Cardiac fibroblast (primary cell): ENCODE data around the gene EIF2S2.
"Not testable (repeated sequence)": the region's sequence is repeated elsewhere in the genome, so short reads cannot be mapped to it uniquely, and the experiment has no call there.

Experiments used
- DNase-seq, 2 donors: peaks; one replicate each; pipeline versions ENCODE4 v3.0.0 to v3.0.0-alpha.2; 2010; ENCODE audit warnings: low read depth in 2 of 2
- H3K4me3 ChIP-seq, 2 donors: replicated peaks in 1 of 2; 1 replicate in 1 of 2; 2 replicates in 1 of 2; pipeline ENCODE4 v1.5.1; 2011; ENCODE audit warnings: low read depth in 2 of 2, low read length in 2 of 2, mild to moderate bottlenecking in 2 of 2, moderate library complexity in 1 of 2
- TF ChIP-seq, protein P1 (sequence below): IDR thresholded peaks from one replicate; pipeline ENCODE4 v1.5.1; 2011; ENCODE audit warnings: low read depth, mild to moderate bottlenecking, low read length, inconsistent platforms

The EIF2S2 gene, protein sequence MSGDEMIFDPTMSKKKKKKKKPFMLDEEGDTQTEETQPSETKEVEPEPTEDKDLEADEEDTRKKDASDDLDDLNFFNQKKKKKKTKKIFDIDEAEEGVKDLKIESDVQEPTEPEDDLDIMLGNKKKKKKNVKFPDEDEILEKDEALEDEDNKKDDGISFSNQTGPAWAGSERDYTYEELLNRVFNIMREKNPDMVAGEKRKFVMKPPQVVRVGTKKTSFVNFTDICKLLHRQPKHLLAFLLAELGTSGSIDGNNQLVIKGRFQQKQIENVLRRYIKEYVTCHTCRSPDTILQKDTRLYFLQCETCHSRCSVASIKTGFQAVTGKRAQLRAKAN

DNA sequence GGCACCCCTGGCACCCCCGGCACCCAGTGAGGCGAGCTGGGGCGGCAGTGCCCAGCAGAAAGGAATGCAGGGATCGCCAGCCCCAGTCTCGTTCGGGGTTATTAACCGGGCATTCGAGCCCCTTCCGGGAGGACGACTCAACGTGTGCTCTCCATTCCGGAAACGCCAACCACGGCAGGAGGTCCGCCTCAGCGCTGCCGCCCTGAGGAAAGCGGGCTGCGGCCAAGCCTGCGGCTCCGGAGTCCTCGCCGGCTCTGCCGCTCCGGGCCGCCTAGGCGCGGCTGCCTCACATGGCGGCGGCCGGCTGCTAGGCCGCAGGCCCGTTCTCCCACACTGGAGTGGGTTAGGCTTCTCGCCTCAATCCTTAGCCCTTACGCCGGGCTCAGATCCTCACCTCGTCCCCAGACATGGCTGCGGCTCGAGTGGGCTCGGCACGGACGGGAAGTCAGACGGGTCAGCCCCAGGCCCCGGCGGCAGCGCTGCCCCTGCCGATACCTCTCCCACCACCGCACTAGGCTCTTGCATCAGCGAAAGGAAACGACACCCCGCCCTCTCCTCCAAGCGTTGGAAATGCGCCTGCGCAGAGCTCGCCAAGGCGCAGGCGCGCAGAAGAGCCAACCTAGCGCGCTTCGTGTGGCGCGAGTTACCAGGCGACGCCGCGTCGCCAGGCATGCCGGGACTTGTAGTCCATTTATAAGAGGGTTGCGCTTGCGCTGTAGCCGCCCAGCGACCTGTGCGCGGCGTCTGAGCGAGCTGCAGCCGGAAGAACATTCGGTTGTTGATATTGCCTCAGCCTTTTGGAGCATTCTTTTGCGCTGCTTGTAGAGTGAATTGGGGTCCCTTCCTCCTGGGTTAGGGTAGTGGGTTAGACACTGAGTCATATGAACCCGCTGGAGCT lies at the start of gene EIF2S2:
Gene EIF2S2, minus strand, starts transcription at position 542 of the 898 bp plus-strand sequence. Its CDS starts 133 bp downstream, at position 409.
- TF ChIP-seq, protein P1, sequence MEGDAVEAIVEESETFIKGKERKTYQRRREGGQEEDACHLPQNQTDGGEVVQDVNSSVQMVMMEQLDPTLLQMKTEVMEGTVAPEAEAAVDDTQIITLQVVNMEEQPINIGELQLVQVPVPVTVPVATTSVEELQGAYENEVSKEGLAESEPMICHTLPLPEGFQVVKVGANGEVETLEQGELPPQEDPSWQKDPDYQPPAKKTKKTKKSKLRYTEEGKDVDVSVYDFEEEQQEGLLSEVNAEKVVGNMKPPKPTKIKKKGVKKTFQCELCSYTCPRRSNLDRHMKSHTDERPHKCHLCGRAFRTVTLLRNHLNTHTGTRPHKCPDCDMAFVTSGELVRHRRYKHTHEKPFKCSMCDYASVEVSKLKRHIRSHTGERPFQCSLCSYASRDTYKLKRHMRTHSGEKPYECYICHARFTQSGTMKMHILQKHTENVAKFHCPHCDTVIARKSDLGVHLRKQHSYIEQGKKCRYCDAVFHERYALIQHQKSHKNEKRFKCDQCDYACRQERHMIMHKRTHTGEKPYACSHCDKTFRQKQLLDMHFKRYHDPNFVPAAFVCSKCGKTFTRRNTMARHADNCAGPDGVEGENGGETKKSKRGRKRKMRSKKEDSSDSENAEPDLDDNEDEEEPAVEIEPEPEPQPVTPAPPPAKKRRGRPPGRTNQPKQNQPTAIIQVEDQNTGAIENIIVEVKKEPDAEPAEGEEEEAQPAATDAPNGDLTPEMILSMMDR = no peak
- DNase-seq = peak; percentile 99
- H3K4me3 ChIP-seq = peak within 1 kb of the TSS; percentile 95 to 96

DNA sequence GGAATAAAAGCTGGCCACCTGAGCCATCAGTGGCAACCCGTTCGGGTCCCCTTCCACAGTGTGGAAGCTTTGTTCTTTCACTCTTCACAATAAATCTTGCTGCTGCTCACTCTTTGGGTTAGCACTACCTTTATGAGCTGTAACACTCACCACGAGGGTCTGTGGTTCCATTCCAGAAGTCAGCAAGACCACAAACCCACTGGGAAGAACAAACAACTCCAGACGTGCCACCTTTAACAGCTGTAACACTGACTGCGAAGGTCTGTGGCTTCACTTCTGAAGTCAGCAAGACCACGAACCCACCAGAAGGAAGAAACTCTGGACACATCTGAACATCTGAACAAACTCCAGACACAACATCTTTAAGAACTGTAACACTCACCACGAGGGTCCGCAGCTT lies 45.7 kb upstream of the EIF2S2 start:
- not testable (repeated sequence) for DNase-seq

DNA sequence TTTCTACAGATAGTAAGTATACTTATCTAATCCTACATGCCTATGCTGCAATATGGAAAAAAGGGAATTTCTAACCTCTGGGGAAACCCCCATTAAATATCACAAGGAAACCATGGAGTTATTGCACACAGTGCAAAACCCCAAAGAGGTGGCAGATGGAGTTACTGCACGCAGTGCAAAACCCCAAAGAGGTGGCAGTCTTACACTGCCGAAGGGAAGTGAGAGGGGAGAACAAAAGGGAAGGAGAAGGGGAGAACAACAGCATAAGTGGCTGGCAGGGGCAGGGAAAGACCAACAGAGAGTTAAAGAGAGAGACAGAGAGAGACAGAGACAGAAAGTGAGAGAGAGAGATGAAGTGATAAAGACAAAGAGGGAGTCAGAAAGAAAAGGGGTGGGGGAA lies 43.8 kb upstream of the EIF2S2 start:
- H3K4me3 ChIP-seq = no peak overlapping the region
- TF ChIP-seq, protein P1 = no peak
- no peak for DNase-seq

More for the DNA sequence above, 45.7 kb upstream of the EIF2S2 start:
- not testable (repeated sequence) for H3K4me3 ChIP-seq

DNA sequence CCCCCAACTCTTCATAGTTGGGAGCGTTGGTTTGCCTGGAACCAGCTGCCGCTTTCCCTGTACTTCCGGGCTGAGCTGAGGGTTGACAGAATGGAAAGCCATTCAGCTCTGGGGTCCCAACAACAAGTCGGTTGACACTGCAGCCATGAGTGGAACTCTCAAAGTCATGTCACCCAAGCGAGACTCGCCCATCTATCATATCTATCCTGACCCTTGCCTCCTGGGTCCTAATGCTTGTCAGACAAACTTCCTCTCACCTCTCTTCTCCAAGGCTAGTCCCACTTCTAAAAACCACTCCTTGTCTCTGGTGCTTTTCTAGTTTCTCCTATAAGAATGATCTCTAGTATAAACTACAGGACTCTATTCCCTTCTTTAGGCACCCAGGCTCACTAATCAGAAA lies 41.1 kb upstream of the EIF2S2 start:
- H3K4me3 ChIP-seq, DNase-seq: not testable (repeated sequence)

DNA sequence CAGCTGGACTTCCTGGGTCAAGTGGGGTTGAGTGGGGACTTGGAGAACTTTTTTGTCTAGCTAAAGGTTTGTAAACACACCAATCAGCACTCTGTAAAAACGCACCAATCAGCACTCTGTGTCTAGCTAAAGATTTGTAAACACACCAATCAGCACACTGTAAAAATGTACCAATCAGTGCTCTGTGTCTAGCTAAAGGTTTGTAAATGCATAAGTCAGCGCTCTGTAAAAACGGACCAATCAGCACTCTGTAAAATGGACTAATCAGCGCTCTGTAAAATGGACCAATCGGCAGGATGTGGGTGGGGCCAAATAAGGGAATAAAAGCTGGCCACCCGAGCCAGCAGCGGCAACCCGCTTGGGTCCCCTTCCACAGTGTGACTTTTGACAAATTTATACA lies 40.0 kb upstream of the EIF2S2 start:
- not testable (repeated sequence) for DNase-seq, H3K4me3 ChIP-seq

DNA sequence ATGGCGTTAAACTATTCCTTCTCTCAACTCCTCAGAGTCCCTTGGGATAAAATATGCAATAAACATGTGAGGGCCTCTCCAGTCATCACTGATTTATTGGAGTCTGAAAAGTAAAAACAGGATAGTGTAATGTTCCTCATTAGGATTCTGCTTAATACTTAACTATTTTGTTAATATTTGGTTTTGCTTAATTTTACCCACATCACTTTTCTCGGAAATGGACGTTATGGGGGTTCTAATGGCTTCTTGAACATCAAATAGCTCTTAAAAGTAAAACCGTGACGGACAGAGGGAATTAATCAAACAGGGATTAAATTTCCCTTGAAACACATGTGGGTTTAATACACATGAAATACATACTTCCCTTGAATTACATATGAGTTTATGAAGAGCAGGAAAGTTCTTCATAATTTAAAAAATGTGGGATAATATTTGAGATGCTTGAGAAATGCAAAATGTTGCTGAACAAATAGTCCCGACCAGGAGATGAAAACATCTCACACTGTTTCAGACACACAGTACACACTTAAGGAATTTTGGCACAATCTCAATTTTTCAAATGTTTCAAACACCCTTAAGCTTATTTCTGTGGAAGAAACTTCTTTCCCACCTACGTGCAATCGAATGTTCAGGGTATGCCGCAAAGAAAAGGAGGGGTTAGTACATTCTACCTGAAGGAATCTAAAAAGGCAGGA lies 38.4 kb upstream of the EIF2S2 start:
- H3K4me3 ChIP-seq = no peak overlapping the region
- DNase-seq = no peak
- TF ChIP-seq, protein P1 = no peak

DNA sequence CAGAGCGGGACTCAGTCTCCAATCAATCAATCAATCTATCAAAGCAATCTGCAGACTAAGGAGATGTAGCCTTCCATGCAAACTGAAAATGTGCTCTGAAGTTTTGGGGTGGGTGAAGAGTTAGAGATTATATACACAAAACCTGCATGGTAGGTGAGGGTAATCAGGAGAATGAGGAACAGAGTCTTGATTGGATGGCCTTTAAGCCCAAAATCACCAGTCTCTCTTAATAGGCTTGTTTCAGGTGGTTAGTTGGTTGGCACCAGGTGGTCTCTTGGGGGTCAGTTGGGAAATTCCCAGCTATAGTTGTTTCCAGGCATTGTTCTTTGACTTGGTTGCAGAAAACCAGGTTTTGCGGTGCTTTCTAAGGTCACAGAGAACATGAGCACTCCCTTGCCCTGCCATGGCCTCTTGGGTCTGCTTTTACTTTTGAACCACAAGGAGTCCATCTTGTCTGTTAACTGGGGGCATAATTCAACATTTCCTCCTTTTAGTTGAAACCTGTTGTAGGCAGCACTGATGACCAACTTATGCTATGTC lies 33.3 kb upstream of the EIF2S2 start:
- no peak for DNase-seq
- H3K4me3 ChIP-seq = no peak overlapping the region
- TF ChIP-seq, protein P1 = no peak

DNA sequence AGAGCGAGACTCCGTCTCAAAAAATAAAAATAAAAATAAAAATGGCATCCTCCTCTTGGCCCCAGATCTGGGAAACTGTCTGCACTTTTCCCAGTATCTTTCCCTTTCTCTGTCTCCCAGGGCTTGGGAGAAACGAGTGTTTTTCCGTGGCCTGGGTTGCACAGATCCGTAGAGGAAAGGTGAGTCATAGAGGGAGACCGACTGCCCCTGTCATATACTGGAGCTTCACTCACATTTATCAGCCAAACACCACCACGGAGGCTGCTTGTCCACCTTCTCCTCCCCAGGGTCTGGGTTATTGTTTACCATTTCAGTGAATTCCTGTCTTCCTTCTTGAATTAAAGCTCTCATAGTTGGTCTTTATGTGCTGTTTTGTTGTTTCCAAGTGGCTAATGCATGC lies 31.9 kb upstream of the EIF2S2 start:
- peak; percentile 11 to 25 for DNase-seq
- TF ChIP-seq, protein P1 = no peak
- no peak overlapping the region for H3K4me3 ChIP-seq
